ENCODE measurements around the gene WNT16.

The WNT16 gene

GRCh38 chr7:121385056-121385799, 56.4 kb downstream of the WNT16 start:
- peak overlapping the region; percentile 60 for H3K27ac Mint-ChIP-seq
- peak overlapping the region; percentile 53 for H3K4me3 Mint-ChIP-seq
- no peaks in the 10 kb centered on the region for H3K9me3 Mint-ChIP-seq
- H3K4me1 Mint-ChIP-seq (ENCODE audit: low read depth) = peaks cover 91% of the 10 kb centered on the region
- peaks cover 32% of the 10 kb centered on the region for H3K36me3 Mint-ChIP-seq (ENCODE audit: low read depth)
- no peaks in the 10 kb centered on the region for H3K27me3 Mint-ChIP-seq

GRCh38 chr7:121385800-121386179, 57.0 kb downstream of the WNT16 start:
- no peaks in the 10 kb centered on the region for H3K9me3 Mint-ChIP-seq
- peaks cover 91% of the 10 kb centered on the region for H3K4me1 Mint-ChIP-seq (ENCODE audit: low read depth)
- no peaks in the 10 kb centered on the region for H3K27me3 Mint-ChIP-seq
- H3K4me3 Mint-ChIP-seq = no peak overlapping the region
- H3K27ac Mint-ChIP-seq = peak overlapping the region; percentile 11
- H3K36me3 Mint-ChIP-seq (ENCODE audit: low read depth) = peaks cover 30% of the 10 kb centered on the region

GRCh38 chr7:121388950-121389349, 60.1 kb downstream of the WNT16 start:
- H3K4me3 Mint-ChIP-seq = no peak overlapping the region
- no peaks in the 10 kb centered on the region for H3K27me3 Mint-ChIP-seq
- H3K27ac Mint-ChIP-seq = no peak overlapping the region
- H3K36me3 Mint-ChIP-seq (ENCODE audit: low read depth) = peaks cover 31% of the 10 kb centered on the region
- peaks cover 92% of the 10 kb centered on the region for H3K4me1 Mint-ChIP-seq (ENCODE audit: low read depth)
- H3K9me3 Mint-ChIP-seq = peaks cover 5% of the 10 kb centered on the region

GRCh38 chr7:121390109-121390508, 61.3 kb downstream of the WNT16 start:
- Mint-ChIP-seq H3K9me3 (peaks cover 5% of the 10 kb centered on the region), H3K36me3 (ENCODE audit: low read depth) (peaks cover 36% of the 10 kb centered on the region), H3K27ac (no peak overlapping the region), H3K4me3 (no peak overlapping the region), H3K27me3 (no peaks in the 10 kb centered on the region), H3K4me1 (ENCODE audit: low read depth) (peaks cover 90% of the 10 kb centered on the region)

- Mint-ChIP-seq H3K27me3 (no peaks in the 10 kb centered on the region), H3K4me3 (no peak overlapping the region), H3K9me3 (peaks cover 5% of the 10 kb centered on the region), H3K4me1 (ENCODE audit: low read depth) (peaks cover 85% of the 10 kb centered on the region), H3K27ac (no peak overlapping the region), H3K36me3 (ENCODE audit: low read depth) (peaks cover 36% of the 10 kb centered on the region)
These were observed 61.8 kb downstream of the WNT16 start for GRCh38 chr7:121390617-121391016.
